Activated T-cell treated with anti-CD3 and anti-CD28 coated beads, Interleukin-2, amount 50 U/mL, for 1 hour (primary cell): ENCODE measurements around the gene PABPN1.
"Not testable (repeated sequence)": the region's sequence is repeated elsewhere in the genome, so short reads cannot be mapped to it uniquely, and the experiment has no call there.

Experiments used
- DNase-seq: peaks from one replicate; pipeline ENCODE4 v3.0.0-alpha.2; 2020

PABPN1 gene, protein sequence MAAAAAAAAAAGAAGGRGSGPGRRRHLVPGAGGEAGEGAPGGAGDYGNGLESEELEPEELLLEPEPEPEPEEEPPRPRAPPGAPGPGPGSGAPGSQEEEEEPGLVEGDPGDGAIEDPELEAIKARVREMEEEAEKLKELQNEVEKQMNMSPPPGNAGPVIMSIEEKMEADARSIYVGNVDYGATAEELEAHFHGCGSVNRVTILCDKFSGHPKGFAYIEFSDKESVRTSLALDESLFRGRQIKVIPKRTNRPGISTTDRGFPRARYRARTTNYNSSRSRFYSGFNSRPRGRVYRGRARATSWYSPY

DNA sequence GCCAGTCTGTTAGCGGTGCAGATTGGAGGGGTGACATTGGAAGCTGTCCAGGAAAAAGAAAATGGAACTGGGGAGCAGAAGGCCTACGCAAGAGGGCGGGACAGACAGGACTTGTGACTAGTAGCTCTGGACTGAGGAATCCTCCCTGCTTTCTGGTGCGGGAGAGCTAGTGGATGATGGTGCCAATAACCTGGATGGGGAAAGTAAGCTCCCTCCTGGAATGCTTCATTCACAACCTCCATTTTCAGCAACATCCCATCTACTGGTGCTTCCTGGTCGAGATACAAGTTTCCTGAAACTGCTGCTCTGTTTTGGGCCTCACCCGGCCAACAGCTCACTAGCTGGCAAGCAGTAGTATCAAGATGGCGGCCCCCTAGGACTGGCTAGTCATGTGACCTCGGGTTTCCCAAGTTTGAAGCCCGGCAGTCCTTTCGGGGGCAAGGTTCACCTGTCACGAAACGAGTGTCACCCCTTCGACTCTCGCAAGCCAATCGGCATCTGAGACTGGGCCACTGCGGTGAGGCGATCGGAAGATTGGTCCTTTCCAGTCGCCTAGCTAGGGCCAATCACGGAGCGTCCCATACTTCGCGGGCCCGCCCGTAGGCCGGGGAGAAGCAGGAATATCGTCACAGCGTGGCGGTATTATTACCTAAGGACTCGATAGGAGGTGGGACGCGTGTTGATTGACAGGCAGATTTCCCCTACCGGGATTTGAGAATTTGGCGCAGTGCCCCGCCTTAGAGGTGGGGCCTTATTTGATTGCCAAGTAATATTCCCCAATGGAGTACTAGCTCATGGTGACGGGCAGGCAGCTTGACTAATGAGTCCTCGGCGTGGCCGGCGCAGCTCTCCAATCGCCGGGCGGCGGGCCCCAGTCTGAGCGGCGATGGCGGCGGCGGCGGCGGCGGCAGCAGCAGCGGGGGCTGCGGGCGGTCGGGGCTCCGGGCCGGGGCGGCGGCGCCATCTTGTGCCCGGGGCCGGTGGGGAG, at the start of gene PABPN1:
TSS of gene PABPN1 (plus strand) at position 874 of the 988 bp plus-strand sequence. CDS start at position 887, 13 bp downstream.
- peak; percentile 94 for DNase-seq

DNA sequence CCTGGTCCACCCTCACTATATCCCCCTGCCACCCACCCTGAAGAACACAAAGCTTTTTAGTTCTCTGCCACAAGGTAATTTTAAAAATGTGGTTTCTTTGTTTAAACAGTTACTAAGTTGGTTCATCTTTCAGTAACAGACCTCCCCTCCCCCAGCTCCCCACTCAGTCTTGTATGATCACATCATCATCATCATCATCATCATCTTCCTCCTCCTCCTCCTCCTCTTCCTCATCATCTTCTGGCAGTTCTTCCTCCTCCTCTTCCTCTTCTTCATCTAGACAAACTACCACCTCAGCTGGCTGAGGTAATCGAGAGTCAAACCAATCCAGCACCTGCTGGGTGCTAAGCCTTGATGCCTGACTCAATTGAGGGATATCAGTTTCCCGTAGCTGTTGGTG, 45.8 kb upstream of the PABPN1 start:
- DNase-seq = no peak

DNA sequence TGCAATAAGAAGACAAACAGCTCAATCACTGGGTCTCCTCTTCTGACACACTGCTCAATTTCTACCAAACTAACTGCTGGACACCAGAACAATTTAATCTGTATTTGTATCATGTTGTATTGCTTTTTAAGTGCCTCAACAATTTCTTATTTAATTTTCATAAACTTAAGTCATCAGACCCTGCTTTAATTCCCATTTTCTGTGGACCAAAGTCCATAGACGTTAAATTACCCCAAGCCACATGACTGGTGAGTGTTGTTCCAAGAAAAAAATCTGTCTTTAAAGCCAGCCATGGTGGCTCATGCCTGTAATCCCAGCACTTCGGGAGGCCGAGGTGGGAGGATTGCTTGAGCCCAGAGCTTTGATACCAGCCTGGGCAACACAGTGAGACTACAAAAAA, 44.1 kb upstream of the PABPN1 start:
- no peak for DNase-seq

DNA sequence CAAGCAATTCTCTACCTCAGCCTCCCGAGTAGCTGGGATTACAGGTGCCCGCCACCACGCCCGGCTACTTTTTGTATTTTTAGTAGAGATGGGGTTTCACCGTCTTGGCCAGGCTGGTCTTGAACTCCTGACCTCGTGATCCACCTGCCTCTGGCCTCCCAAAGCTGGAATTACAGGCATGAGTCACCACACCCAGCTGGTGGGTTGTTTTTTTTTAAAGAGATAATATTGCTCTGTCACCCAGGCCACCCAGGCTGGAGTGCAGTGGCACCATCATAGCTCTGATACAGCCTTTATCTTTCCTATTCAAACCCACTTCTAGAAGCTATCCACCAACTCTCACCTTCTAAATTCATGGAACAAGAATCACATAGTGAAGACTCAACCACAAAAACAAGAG, 43.3 kb upstream of the PABPN1 start:
- not testable (repeated sequence) for DNase-seq

DNA sequence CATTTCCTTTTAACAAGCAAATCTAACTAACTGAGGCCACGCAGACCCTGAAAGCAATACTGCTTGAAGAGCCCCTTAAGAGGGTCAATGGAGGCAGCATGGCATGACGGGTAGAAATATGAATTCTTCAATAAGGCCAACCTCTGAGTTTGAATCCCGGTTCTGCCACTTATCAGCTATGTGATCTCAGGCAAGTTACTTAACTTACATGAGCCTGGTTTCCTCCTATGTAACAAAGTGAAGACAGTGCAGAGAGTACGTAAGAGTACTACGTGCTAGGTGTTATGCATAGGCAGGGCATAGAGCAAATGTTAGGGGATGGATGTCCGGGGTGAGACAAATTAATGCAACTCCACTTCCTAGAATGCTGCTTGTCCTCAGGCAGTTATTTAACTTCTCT, 40.0 kb upstream of the PABPN1 start:
- no peak for DNase-seq

DNA sequence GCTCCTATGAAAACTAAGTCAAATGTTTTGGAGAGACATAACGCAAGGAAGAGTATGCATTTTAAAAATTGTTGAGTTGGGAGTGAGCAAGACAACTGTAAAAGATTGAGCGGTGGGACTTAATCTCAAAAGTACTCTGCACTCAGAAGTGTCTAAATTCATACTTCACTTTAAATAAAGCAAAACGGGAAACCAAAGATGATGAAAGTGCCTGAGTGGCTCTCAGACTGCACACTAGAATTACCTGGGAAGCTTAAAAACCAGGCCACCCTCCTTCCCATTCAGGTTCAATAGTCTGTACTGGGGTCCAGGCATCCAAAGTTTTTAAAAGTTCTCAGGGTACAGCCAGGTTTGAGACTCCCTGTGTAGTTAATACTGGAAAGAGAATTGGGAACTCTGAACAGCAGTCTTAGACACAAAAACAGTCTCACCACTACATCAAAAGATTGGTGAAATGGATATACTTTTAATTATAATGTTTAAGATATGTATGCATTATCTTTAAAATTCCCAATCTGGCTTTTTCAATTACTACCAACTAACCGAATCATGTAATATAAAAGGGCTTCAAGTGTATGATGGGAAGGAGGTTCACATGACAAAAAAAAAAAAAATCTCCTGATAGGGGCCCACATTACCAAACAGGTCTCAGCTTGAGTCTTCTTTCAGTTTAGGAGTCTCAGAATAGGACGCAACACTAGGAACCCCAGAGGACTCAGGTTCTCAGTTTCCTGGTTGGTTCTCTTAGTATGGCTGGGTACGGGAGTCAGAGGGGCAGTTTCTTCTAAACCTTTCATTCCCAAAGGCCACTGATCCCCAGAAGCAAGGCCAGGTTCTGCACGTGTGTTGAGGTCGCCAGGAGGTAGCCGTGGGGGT, 36.4 kb upstream of the PABPN1 start:
- no peak for DNase-seq

DNA sequence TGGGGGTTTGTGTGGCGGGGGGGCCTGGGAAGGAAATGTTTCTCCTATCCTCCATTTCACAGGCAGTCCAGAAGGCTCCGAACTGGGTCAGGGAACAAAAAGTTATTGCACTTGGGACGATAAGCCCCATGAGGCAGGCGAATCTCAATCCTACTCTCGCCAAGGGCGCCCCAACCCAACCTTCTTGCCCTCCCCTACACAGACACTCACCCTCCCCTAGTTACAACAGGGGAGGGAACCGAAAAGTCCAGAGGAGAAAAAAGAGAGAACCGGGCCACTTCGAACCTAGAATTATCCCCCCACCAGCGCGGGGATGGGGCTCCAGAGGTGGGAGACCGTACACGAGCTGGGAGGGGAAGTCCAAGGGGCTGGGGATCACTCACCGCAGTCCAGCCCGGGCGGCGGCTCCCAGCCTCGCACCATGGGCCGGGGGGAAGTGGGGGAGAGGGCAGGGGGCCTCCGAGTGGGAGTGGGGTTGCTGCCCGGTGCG, 35.7 kb upstream of the PABPN1 start:
- no peak for DNase-seq

DNA sequence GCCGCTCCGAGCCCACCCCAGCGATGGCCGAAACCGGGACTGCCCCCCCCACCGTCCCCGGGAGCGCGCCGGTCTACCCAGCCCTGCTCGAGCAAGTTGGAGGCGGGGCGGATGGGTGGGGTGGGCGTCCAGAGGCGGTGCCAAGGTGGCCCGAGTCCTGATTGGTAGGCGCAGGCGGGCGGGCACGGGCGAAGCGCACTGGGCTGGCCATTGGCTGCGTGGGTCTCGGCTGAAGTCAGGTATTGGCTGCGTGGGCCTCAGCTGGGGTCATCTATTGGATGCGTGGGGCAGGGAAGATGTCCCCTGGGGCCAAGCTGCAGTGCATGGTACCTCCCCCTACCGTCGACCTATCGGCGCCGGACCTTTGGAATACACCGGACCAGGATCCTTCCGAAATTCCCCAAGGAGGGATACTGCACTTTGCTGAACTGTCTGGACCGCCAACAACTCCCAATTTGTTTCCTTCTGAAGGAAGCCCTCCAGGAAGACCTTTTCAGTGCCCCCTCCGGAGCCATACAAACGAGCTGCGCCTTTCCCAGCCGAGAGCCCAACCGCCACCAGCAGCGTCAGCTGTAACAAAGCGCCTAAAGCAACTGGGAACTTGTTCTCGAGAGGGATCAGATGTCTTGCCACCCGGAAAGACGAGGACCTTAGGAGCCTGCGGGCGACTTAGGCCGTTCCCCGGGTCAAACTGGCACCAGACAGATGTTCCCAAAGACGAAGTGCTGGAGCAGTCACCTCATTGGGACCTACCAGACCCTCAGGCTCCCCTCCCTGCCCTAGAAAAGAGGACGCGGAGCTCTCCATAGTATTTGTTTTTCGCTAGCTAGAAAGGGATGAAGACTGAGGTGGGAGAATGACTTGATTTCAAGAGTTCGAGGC, 35.0 kb upstream of the PABPN1 start, which contains the start of gene HOMEZ:
TSS of gene HOMEZ (minus strand) at position 113 of the 882 bp plus-strand sequence. CDS start 180 bp downstream, outside the sequence.
- peak; percentile 98 for DNase-seq

DNA sequence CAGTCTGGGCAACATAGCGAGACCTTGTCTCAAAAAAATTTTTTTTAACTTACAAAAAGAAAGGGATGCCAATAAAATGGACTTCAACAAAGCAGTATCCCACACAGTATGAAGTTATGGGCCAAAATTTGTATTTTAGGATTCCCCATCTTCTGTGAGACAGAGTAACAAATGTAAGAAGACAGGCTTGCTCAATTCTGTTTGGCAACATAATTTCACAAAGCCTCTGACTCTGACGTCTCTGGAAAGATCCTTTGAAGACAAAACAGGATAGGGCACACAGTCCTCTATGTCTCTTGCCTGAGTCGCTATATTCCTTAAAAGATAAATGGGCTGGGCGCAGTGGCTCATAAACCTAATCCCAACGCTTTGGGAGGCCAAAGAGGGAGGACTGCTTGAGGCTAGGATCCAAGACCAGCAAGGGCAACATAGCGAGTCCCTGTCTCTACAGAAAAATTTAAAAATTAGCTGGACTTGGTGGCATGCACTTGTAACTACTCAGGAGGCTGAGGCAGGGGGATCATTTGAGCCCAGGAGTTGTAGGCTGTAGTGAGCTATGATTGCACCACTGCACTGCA, 34.3 kb upstream of the PABPN1 start:
- DNase-seq = no peak

DNA sequence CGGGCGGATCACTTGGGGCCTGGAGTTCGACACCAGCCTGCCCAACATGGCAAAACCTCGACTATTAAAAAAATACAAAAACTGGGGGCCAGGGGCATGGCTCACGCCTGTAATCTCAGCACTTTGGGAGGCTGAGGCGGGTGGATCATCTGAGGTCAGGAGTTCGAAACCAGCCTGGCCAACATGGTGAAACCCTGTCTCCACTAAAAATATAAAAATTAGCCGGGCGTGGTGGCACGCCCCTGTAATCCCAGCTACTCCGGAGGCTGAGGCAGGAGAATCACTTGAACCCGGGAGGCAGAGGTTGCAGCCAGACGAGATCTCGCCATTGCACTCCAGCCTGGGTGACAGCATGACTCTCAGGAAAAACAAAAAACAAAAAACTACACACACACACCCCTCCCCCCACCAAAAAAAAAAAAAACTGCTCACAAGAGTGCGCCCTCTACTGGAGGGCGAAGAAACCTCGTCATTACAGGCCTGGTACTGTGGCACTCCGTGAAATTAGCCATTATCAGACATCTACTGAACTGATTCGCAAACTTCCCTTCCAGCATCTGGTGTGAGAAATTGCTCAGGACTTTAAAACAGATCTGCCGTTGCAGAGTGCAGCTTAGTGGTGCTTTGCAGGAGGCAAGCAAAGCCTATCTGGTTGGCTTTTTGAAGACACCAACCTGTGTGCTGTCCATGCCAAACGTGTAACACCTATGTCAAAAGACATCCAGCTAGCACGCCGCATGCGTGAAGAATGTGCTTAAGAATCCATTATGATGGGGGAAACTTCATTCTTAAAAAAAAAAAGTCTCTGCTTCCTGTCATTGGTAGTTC, 26.3 kb upstream of the PABPN1 start:
- peak; percentile 52 for DNase-seq

DNA sequence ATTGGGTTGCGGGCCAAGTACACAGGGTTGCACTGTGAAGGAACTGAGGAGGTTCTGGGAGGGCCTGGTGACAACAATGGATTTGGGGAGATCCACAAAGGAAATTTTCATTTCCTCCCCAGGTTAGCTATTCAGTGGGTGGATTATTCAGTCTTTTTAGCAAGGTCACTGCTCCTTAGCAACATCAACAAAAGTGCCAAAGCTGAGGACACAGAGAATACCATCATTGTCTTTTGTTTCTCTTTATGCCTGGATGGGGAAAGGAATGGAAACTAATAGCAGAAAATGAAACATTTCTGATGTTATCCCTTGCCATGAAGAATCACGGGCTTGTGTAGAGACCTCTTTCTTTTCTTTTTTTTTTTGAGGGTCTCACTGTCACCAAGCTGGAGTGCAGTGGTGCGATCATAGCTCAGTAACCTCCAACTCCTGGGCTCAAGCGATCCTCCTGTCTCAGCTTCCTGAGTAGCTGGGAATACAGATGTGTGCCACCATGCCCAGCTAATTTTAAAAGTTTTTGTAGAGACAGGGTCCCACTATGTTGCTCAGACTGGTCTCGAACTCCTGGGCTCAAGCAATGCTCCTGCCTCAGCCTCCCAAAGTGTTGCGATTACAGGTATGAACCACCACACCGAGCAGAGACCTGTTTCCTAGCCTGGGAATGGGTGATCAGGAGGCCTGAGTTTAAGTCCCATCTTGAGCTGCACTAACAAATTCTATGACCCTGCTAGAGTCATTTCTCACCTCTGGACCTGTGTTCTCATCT, 25.1 kb upstream of the PABPN1 start:
- DNase-seq = no peak

DNA sequence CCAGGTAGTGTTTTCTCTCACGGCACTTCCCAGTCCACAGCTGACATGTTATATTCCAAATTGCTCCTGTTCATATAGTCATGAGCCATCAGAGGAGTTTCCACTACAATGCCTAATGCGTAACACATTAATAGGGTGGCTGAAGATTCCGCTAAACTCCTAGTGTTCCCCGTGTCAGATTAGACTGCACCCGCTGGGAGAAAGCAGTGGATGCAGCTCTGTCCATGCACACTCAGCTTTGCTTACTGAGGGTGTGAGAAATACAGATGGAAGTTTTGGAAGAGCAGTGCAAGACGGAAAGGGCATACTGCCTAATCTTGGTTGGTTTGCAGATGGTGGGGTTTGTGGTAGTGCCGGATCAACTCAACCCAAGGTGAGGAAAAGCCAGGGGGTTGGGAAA, 24.2 kb upstream of the PABPN1 start:
- no peak for DNase-seq

DNA sequence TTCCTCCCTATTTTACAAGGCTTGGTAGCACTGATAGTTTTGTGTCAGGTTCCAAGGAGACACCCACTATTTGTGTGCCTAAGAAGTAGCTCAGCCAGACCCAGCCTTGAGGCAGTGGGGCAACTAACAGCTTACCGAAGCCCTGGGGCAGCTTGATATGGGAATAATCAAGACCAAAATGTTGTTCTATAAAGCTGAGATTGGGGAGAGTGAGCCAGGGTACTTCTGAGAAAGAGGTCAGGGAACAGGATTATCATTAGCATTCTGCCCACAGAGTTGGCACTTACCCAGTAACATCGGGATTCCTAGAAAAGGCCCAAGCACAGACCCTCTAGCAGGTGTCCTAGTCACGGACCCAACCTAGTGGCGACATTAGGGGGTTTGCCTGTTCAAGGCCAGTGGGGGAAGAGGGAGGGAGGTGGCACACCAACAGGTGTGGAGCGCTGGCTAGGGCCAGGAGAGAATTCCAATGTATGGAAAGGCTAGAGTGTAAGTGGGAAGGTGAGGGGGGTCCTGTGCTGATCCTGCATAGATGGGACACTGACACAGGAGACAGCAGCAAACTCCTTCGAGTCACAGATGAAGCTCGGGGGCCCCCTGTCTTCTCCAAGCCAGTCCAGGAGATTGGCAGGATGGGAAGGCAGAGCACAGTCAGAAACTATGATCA, 23.5 kb upstream of the PABPN1 start:
- no peak for DNase-seq

DNA sequence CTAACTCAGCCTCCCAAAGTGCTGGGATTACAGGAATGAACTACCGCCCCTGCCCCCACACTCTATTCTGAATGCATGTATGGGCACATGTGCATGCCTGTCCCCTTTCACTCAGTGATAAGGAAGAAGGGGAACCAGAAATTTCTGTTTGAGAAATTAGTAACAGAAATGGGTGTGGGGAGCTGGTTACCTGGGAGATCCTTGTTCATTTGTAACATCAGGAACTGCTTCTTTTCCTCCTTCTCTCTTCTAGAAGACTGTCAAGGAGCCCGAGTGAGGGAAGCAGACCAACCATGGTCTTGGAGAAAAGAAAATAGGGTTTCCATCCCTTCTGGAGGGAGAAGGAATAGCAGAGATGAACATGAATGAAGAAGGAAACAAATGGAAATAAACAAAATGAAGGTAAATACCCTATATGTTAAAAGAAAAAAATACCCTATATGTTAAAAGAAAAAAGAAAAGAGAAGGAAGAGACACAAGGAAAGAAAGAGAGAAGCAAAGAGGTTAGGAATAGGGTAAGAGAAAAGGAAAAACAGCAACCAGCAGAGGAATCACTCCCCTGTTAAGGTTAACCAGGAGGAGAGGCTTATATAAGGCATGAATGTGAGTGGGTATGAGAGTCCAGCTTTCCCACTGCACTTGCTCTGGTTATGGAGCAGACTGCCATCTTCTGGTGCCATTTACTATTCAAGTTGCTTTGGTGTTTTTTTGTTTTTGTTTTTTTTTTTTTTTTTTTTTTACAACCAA, 21.9 kb upstream of the PABPN1 start:
- no peak for DNase-seq

DNA sequence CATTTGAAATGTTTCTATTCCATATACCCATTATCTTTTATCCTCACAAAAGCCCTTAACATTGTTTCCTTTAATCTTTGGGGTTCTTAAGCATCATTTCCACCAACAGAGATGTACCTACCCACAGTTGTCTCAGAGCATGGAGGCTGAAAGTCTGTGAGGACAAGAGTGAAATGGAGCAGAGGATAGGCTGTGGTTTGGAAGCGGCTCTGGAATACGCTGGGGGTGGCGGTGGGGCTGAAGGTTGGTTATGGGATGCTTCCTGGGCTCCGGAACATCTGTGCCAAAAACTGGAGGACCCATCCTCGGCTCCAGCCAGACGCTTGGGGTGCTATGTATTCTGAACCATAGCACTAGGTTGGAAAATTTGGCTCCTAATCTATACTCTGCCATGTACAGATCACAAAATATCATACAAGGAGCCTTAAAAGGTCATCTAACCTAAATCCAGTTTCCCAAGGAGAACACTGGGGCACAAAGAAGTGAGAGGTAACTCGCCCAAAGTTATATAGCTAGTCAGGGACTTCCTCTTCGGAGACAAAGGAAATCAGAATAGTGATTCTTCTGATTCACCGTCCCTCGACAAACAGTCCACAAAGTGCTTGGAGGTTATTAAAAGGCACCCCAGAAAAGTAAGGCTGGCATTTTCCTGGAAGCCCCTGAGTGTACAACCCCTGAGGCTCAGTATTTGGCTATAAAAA, 21.1 kb upstream of the PABPN1 start:
- DNase-seq = no peak

DNA sequence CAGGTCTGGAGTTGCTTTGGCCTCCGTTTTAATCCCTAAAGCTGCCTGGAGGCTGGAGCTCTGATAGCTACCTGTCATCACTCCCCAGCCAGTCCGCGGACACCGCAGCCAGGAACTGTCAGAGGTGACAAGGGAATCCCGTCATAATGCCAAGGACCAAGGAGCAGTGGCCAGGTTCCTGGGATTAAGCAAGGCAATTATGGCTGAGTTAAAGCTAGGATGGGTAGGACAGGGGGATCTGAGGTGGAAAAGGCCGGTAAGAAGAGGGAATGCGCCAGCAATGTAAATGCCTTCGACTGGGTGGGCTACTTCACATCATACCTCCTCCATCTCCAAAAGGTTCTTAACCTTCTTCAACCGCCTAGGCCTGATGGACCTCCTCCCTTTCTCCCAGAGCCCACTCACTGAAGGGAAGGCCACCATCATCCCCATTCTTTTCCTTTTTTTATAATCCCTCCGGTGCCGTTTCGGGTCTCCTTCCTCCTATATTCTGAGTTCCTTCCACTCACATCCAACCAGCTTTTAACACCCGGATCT, 20.5 kb upstream of the PABPN1 start:
- DNase-seq = peak; percentile 40
